H9 (cell line): ENCODE results near the gene CFAP61. TPM values are rescaled to one million over a fixed set of nuclear protein-coding genes. Genes with fewer than 3 reads are reported as not detected.

Experiments used
- DNase-seq: peaks from one replicate; pipeline ENCODE4 v3.0.0-alpha.2; 2017
- H2AFZ ChIP-seq: one replicate; pipeline ENCODE4 v1.6.1; 2013; ENCODE audit warnings: mild to moderate bottlenecking, low read length, control low read depth, moderate library complexity
- H2AK5ac ChIP-seq: 2 replicates; pipeline ENCODE4 v1.6.1; 2013; ENCODE audit warnings: low read length, control low read depth, mixed read lengths; ENCODE audit not compliant: insufficient read length
- H2BK120ac ChIP-seq: one replicate; pipeline ENCODE4 v1.6.1; 2013; ENCODE audit warnings: low read depth, mild to moderate bottlenecking, low read length, control low read depth, inconsistent platforms; ENCODE audit not compliant: poor library complexity, severe bottlenecking
- H2BK12ac ChIP-seq: 2 replicates; pipeline ENCODE4 v1.6.1; 2013; ENCODE audit warnings: low read length, control low read depth, mixed read lengths, low read depth; ENCODE audit not compliant: insufficient read length
- H2BK15ac ChIP-seq: 2 replicates; pipeline ENCODE4 v1.6.1; 2013; ENCODE audit warnings: low read depth, low read length, control low read depth
- H2BK20ac ChIP-seq: one replicate; pipeline ENCODE4 v1.6.1; 2013; ENCODE audit warnings: low read depth, mild to moderate bottlenecking, low read length, control low read depth, inconsistent platforms; ENCODE audit not compliant: poor library complexity, severe bottlenecking
- H2BK5ac ChIP-seq: 2 replicates; pipeline ENCODE4 v1.6.1; 2013; ENCODE audit warnings: low read length, control low read depth, mixed read lengths; ENCODE audit not compliant: insufficient read length
- H3K14ac ChIP-seq: 2 replicates; pipeline ENCODE4 v1.6.1; 2013; ENCODE audit warnings: low read length, control low read depth; ENCODE audit not compliant: insufficient read depth
- H3K18ac ChIP-seq: 2 replicates; pipeline ENCODE4 v1.6.1; 2013; ENCODE audit warnings: low read depth, mild to moderate bottlenecking, mixed read lengths, low read length, control low read depth; ENCODE audit not compliant: insufficient read length
- H3K23ac ChIP-seq: 2 replicates; pipeline ENCODE4 v1.6.1; 2013; ENCODE audit warnings: low read length, control low read depth, mixed read lengths, low read depth; ENCODE audit not compliant: insufficient read length
- H3K23me2 ChIP-seq: 2 replicates; pipeline ENCODE4 v1.6.1; 2013; ENCODE audit warnings: low read depth, mild to moderate bottlenecking, mixed read lengths, low read length, control low read depth; ENCODE audit not compliant: insufficient read length, poor library complexity, severe bottlenecking
- H3K27ac ChIP-seq: 2 replicates; pipeline ENCODE4 v1.5.1; 2013; ENCODE audit warnings: low read length, control low read depth, mixed read lengths, low read depth; ENCODE audit not compliant: insufficient read length
- H3K27me3 ChIP-seq: 2 replicates; pipeline ENCODE4 v1.6.1; 2013; ENCODE audit warnings: low read length, control low read depth, inconsistent platforms; ENCODE audit not compliant: insufficient read depth
- H3K4ac ChIP-seq: 2 replicates; pipeline ENCODE4 v1.6.1; 2013; ENCODE audit warnings: low read depth, mild to moderate bottlenecking, control low read depth, inconsistent platforms, low read length, moderate library complexity
- H3K4me1 ChIP-seq: 2 replicates; pipeline ENCODE4 v1.6.1; 2013; ENCODE audit warnings: low read length, control low read depth, inconsistent platforms; ENCODE audit not compliant: insufficient read depth
- H3K4me2 ChIP-seq: 2 replicates; pipeline ENCODE4 v1.6.1; 2013; ENCODE audit warnings: low read length, control low read depth, mixed read lengths; ENCODE audit not compliant: insufficient read length, insufficient read depth
- H3K56ac ChIP-seq: 2 replicates; pipeline ENCODE4 v1.6.1; 2013; ENCODE audit warnings: low read depth, mild to moderate bottlenecking, mixed read lengths, low read length, control low read depth; ENCODE audit not compliant: insufficient read length
- H3K79me1 ChIP-seq: 2 replicates; pipeline ENCODE4 v1.6.1; 2013; ENCODE audit warnings: low read depth, mild to moderate bottlenecking, moderate library complexity, low read length, control low read depth, inconsistent platforms; ENCODE audit not compliant: insufficient read depth, poor library complexity, severe bottlenecking
- H3K79me2 ChIP-seq: 2 replicates; pipeline ENCODE4 v1.6.1; 2013; ENCODE audit warnings: low read length, control low read depth, inconsistent platforms; ENCODE audit not compliant: insufficient read depth
- H3K9ac ChIP-seq: 2 replicates; pipeline ENCODE4 v1.6.1; 2013; ENCODE audit warnings: low read length, control low read depth, mixed read lengths; ENCODE audit not compliant: insufficient read length; ENCODE audit errors: extremely low read depth
- H3K9me3 ChIP-seq: one replicate; pipeline ENCODE4 v1.6.1; 2013; ENCODE audit warnings: low read depth, low read length, inconsistent platforms; ENCODE audit not compliant: control insufficient read depth
- H3T11ph ChIP-seq: one replicate; pipeline ENCODE4 v1.6.1; 2013; ENCODE audit warnings: mild to moderate bottlenecking, low read length, control low read depth, inconsistent platforms
- H4K20me1 ChIP-seq: one replicate; pipeline ENCODE4 v1.6.1; 2013; ENCODE audit not compliant: control insufficient read depth, insufficient read length, insufficient read depth
- H4K5ac ChIP-seq: 2 replicates; pipeline ENCODE4 v1.6.1; 2013; ENCODE audit warnings: low read depth, mild to moderate bottlenecking, mixed read lengths, low read length, control low read depth; ENCODE audit not compliant: insufficient read length
- H4K8ac ChIP-seq: replicated peaks from 2 replicates; pipeline ENCODE4 v1.6.1; 2013; ENCODE audit warnings: low read length, control low read depth, mixed read lengths, low read depth; ENCODE audit not compliant: insufficient read length
- H4K91ac ChIP-seq: 2 replicates; pipeline ENCODE4 v1.6.1; 2013; ENCODE audit warnings: low read depth, mild to moderate bottlenecking, moderate library complexity, mixed read lengths, low read length, control low read depth; ENCODE audit not compliant: insufficient read length
- H3K27ac Mint-ChIP-seq, 3 experiments: 2 replicates in 2 of 3; 3 replicates in 1 of 3; pipeline ENCODE4 v1.8.0; 2020 to 2021; ENCODE audit warnings: mixed read lengths in 3 of 3, mild to moderate bottlenecking in 1 of 3, moderate library complexity in 1 of 3
- H3K27me3 Mint-ChIP-seq: 2 replicates; pipeline ENCODE4 v1.8.0; 2021; ENCODE audit warnings: low read depth, mild to moderate bottlenecking, moderate library complexity, mixed read lengths
- H3K36me3 Mint-ChIP-seq, 3 experiments: 2 replicates in 2 of 3; 3 replicates in 1 of 3; pipeline ENCODE4 v1.8.0; 2020 to 2021; ENCODE audit warnings: low read depth in 3 of 3, mixed read lengths in 3 of 3; ENCODE audit not compliant: insufficient read depth in 1 of 3
- H3K4me1 Mint-ChIP-seq, 2 experiments: 2 replicates each; pipeline ENCODE4 v1.8.0; 2020; ENCODE audit warnings: mixed read lengths in 2 of 2
- H3K4me3 Mint-ChIP-seq, 2 experiments: 2 replicates in 1 of 2; 3 replicates in 1 of 2; pipeline ENCODE4 v1.8.0; 2020 to 2021; ENCODE audit warnings: mild to moderate bottlenecking in 2 of 2, mixed read lengths in 2 of 2, moderate library complexity in 1 of 2
- H3K9me3 Mint-ChIP-seq, 2 experiments: 2 replicates in 1 of 2; 3 replicates in 1 of 2; pipeline ENCODE4 v1.8.0; 2020; ENCODE audit warnings: mild to moderate bottlenecking in 2 of 2, mixed read lengths in 2 of 2, moderate library complexity in 1 of 2
- WGBS: extraction: QIAGEN DNeasy Blood & Tissue Kit; methylation state at CpG from one replicate; pipeline ENCODE4 v1.1.7; 2013; ENCODE audit warnings: missing lambda C conversion rate, low lambda C conversion rate, mixed read lengths; ENCODE audit not compliant: insufficient read length; ENCODE audit errors: extremely low coverage; 5-methylcytosine and 5-hydroxymethylcytosine counted together
- total RNA-seq: library from RNA; stranded (reverse); gene quantifications from 2 replicates; pipeline ENCODE4 v1.2.1, GENCODE V29; 2021
- TF ChIP-seq, protein P1 (sequence below): fragments of 200-600 bp; sonication (generic); conservative IDR thresholded peaks from 3 replicates; pipeline ENCODE4 v1.8.0; 2021; ENCODE audit warnings: antibody characterized with exemption, mild to moderate bottlenecking

CFAP61 gene
- total RNA-seq, 1 experiment from 2014 or later: 0.44 TPM

DNA sequence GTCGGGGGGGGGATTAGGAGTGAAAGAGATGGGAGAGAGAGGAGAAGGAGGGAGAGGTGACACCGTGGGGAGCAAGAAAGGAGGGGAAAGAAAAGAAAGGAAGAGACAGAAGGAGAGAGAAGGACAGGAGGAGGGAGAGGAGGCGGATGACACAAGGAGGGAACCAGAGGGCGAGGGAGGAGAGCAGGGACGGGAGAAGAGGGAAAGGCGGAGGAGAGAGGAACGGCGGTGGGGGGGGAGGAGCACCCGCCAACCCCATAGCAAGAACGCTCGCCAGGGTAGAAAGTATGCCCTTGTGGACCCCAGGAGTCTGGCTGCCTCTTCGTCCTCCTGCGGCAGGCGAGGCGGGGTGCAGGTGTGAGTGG, 311.1 kb downstream of the CFAP61 start:
- H3K18ac ChIP-seq: no peak overlapping the region
- no peaks in the 10 kb centered on the region for H3K36me3 Mint-ChIP-seq
- H3K79me2 ChIP-seq: no peaks in the 10 kb centered on the region
- H3K27me3 ChIP-seq: peaks cover 33% of the 10 kb centered on the region
- peaks cover 28% of the 10 kb centered on the region for H3K23me2 ChIP-seq
- H2AK5ac ChIP-seq: no peak overlapping the region
- no peak overlapping the region for H2BK120ac ChIP-seq
- no peak overlapping the region for H3K23ac ChIP-seq
- no peak overlapping the region for H3K9ac ChIP-seq
- peak overlapping the region; percentile 52 to 90 for H3K4me3 Mint-ChIP-seq
- H3T11ph ChIP-seq: no peak overlapping the region
- H3K9me3 Mint-ChIP-seq: peaks cover under 1 to 1% of the 10 kb centered on the region in 2 experiments; a peak in 2 of 5 replicates
- no peak overlapping the region for H4K91ac ChIP-seq
- no peak for DNase-seq
- no peak overlapping the region for H4K8ac ChIP-seq
- H2BK12ac ChIP-seq: no peak overlapping the region
- no peaks in the 10 kb centered on the region for H4K20me1 ChIP-seq
- peaks cover 89% of the 10 kb centered on the region for H3K27me3 Mint-ChIP-seq
- H3K56ac ChIP-seq: no peak overlapping the region
- no peak overlapping the region for H3K27ac ChIP-seq
- no peak overlapping the region for H2BK20ac ChIP-seq
- no peak overlapping the region; the same call in 1 of the 2 replicates for H3K14ac ChIP-seq
- peaks cover 40 to 47% of the 10 kb centered on the region in 2 experiments for H3K4me1 Mint-ChIP-seq
- no peak overlapping the region for H2BK5ac ChIP-seq
- TF ChIP-seq, protein P1, sequence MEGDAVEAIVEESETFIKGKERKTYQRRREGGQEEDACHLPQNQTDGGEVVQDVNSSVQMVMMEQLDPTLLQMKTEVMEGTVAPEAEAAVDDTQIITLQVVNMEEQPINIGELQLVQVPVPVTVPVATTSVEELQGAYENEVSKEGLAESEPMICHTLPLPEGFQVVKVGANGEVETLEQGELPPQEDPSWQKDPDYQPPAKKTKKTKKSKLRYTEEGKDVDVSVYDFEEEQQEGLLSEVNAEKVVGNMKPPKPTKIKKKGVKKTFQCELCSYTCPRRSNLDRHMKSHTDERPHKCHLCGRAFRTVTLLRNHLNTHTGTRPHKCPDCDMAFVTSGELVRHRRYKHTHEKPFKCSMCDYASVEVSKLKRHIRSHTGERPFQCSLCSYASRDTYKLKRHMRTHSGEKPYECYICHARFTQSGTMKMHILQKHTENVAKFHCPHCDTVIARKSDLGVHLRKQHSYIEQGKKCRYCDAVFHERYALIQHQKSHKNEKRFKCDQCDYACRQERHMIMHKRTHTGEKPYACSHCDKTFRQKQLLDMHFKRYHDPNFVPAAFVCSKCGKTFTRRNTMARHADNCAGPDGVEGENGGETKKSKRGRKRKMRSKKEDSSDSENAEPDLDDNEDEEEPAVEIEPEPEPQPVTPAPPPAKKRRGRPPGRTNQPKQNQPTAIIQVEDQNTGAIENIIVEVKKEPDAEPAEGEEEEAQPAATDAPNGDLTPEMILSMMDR: no peak
- H2BK15ac ChIP-seq: no peak overlapping the region
- no peaks in the 10 kb centered on the region for H3K79me1 ChIP-seq
- no peak overlapping the region for H2AFZ ChIP-seq
- H4K5ac ChIP-seq: no peak overlapping the region
- no peak overlapping the region for H3K4ac ChIP-seq
- H3K27ac Mint-ChIP-seq: no peak overlapping the region
- peak overlapping the region; percentile 54 for H3K4me2 ChIP-seq
- no peaks in the 10 kb centered on the region for H3K9me3 ChIP-seq
- WGBS: no CpG with 5 or more reads among the region's 15 CpGs
- H3K4me1 ChIP-seq: no peaks in the 10 kb centered on the region
